ENCODE measurements around the gene SLC34A1. TPM values are rescaled to one million over a fixed set of nuclear protein-coding genes. Genes with fewer than 3 reads are reported as not detected.

The SLC34A1 gene, protein sequence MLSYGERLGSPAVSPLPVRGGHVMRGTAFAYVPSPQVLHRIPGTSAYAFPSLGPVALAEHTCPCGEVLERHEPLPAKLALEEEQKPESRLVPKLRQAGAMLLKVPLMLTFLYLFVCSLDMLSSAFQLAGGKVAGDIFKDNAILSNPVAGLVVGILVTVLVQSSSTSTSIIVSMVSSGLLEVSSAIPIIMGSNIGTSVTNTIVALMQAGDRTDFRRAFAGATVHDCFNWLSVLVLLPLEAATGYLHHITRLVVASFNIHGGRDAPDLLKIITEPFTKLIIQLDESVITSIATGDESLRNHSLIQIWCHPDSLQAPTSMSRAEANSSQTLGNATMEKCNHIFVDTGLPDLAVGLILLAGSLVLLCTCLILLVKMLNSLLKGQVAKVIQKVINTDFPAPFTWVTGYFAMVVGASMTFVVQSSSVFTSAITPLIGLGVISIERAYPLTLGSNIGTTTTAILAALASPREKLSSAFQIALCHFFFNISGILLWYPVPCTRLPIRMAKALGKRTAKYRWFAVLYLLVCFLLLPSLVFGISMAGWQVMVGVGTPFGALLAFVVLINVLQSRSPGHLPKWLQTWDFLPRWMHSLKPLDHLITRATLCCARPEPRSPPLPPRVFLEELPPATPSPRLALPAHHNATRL
- not detected for total RNA-seq

DNA sequence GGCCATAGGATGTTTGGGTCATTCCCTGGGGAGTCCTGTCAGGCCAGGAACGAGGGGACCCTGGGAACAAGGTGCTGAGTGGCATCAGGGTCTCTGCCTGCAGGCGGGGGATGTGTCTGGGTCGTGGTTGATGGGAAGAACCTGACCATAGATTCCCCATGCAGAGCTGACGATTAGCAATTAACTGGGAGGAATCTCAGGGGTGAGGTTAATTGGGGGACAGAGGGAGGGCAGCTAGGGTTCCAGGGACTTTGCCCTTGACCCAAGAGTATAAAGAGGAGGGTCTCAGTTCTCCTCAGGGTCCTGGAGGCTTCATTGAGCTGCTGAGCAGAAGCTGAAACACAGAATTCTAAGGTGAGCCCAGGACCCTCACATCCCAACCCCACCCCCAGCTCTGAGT is at the start of gene SLC34A1:
TSS of gene SLC34A1 (plus strand) at position 301 of the 400 bp plus-strand sequence. CDS start 1,308 bp downstream, outside the sequence.
- TF ChIP-seq, protein P1, sequence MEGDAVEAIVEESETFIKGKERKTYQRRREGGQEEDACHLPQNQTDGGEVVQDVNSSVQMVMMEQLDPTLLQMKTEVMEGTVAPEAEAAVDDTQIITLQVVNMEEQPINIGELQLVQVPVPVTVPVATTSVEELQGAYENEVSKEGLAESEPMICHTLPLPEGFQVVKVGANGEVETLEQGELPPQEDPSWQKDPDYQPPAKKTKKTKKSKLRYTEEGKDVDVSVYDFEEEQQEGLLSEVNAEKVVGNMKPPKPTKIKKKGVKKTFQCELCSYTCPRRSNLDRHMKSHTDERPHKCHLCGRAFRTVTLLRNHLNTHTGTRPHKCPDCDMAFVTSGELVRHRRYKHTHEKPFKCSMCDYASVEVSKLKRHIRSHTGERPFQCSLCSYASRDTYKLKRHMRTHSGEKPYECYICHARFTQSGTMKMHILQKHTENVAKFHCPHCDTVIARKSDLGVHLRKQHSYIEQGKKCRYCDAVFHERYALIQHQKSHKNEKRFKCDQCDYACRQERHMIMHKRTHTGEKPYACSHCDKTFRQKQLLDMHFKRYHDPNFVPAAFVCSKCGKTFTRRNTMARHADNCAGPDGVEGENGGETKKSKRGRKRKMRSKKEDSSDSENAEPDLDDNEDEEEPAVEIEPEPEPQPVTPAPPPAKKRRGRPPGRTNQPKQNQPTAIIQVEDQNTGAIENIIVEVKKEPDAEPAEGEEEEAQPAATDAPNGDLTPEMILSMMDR (IDR thresholded peaks at IDR 0.05) = no peak
- Histone ChIP-seq H3K4me1 (no peaks in the 10 kb centered on the region), H3K27me3 (no peaks in the 10 kb centered on the region), H3K27ac (no peak within 1 kb of the TSS), H3K36me3 (no peaks in the 10 kb centered on the region), H3K9ac (ENCODE audit: low read depth in 2 of 2, low read length in 2 of 2) (no peak within 1 kb of the TSS), H3K9me3 (no peaks in the 10 kb centered on the region), H3K4me3 (no peak within 1 kb of the TSS)
- intact Hi-C loops (cut with DNase I) = no loop called here
- no peak for DNase-seq

DNA sequence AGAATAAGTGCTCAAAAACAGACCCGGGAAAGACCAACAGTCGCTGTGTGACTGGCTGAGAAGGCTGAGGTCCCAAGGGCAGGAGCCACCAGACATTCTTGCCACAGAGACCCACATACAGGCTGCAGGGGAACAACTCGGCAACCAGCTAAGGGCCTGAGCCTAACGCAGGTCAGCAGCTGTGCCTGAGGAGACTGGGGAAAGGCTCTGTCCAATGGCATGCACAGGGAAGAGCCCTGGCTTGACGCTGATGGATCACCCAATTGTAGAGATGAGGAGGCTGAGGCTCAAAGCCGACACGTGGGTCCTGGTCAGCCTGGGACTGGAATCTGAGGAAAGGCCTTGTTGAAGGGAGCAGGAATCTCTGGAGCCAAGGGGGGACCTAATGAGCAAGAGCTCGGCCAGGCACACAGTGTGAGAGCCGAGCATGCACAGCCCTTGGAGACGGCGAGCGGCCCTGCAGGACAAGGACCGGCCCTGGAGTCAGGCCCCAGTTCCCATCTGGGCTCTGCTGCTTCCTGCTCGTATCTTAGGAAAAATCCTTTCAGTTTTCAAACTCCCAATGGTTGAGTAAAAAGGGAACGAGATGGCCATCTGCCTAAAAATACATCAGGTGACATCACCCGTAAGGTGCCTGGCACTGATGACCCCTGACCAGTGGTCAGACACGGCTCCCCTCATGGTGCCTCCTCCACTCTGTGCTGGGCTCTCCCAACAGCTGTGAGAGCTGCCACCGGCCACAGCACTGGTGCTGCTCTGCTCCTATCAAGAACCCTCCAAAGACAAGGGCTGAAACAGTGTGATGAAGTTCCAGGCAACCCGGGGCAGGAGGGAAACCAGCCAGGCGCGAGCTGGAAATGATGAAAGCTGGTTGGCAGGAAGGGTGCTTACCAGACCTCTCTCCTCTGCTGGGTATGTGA is 49.2 kb upstream of the SLC34A1 start:
- DNase-seq = no peak
- Histone ChIP-seq H3K9me3 (no peaks in the 10 kb centered on the region), H3K27me3 (no peaks in the 10 kb centered on the region), H3K36me3 (peaks cover 47% of the 10 kb centered on the region), H3K27ac (no peak overlapping the region), H3K4me1 (no peaks in the 10 kb centered on the region), H3K4me3 (no peak overlapping the region), H3K9ac (ENCODE audit: low read depth in 2 of 2, low read length in 2 of 2) (no peak overlapping the region)
- intact Hi-C loops (cut with DNase I) = no loop called here
- TF ChIP-seq, protein P1 (IDR thresholded peaks at IDR 0.05) = no peak

DNA sequence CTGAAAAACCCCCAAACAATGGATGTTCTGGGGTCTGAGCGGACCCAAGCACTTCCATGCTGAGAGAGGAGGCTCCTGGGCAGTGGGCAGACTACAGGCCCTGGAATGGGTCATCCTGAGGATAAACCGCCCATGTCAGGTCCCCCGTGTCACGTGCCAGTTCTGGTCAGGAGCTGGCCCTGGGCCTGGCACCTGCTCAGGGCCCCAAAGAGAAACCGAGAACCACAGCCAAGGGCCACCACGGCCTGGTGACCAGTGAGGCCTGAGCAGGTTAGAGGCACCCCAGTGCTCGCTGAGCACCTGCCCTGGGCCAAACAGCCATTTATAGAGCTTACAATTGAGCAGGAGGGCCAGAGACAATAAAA is 48.6 kb upstream of the SLC34A1 start:
- Histone ChIP-seq H3K36me3 (peaks cover 47% of the 10 kb centered on the region), H3K27me3 (no peaks in the 10 kb centered on the region), H3K4me3 (no peak overlapping the region), H3K9ac (ENCODE audit: low read depth in 2 of 2, low read length in 2 of 2) (no peak overlapping the region), H3K9me3 (no peaks in the 10 kb centered on the region), H3K27ac (no peak overlapping the region), H3K4me1 (no peaks in the 10 kb centered on the region)
- TF ChIP-seq, protein P1 (IDR thresholded peaks at IDR 0.05) = no peak
- intact Hi-C loops (cut with DNase I) = no loop called here
- DNase-seq = no peak

DNA sequence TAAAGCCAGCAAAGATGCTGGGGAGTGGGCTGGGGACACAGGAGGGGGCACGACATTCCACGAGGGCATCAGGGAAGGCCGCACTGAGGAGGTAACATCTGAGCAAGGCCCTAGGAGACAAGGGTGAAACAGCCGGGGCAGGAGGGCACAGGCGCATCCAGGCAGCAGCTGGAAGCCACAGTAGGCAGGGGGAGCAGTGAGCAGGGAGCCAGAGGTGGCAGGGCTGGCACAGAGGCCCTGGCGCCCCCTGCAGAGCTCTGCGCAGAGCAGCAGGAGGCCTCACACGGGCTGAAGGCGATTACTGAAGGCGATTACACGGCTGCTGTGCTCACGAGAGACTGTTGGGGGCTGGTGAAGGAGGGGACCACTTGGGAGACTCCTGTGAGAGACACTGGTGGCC is 48.1 kb upstream of the SLC34A1 start:
- Histone ChIP-seq H3K27ac (no peak overlapping the region), H3K9me3 (no peaks in the 10 kb centered on the region), H3K27me3 (no peaks in the 10 kb centered on the region), H3K4me1 (no peaks in the 10 kb centered on the region), H3K36me3 (peaks cover 47% of the 10 kb centered on the region), H3K4me3 (no peak overlapping the region), H3K9ac (ENCODE audit: low read depth in 2 of 2, low read length in 2 of 2) (no peak overlapping the region)
- DNase-seq = no peak
- intact Hi-C loops (cut with DNase I) = no loop called here
- TF ChIP-seq, protein P1 (IDR thresholded peaks at IDR 0.05) = peak; percentile 14

All from colonic mucosa (tissue), 4 donors.